ENCODE results near the gene MB. TPM values are rescaled to one million over a fixed set of nuclear protein-coding genes. Genes with fewer than 3 reads are reported as not detected.

Gene MB
- polyA plus RNA-seq, 1 donor from 2014 or later: 0.51 TPM

DNA sequence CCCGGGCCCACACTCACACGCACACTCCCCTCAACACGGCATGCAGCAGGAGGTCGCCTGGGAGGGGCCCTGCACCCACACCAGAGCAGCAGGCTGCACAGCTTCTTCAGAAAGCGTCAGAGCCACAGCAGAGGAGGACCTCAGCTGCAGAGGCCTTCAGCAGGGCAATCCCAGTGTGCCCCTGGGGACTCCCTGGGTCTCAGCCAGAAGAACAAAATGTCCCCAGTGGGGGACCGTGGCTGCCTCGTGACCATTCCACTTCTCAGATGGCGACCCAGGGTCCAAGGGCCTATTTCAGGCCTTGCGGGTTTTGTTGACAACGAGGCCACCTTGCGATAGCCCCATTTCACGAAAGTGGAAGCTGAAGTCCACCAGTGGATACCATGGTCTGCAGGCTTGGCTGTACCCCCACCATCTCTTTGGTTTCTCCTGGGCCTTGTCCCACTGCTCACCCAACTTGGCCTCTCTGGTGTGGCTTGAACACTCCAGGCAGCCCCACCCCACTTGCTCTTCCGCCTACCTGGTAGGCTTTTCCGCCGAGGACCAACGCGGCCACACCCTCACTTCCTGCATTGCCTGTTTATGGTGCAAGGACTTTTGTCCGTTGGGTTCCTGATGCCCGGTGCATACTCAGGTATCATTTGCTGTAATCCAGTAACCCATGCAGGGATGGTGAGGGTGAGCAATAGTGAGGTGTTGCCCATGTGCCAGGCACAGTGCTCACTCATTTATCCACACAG lies 38.1 kb downstream of the MB start:
- no peak overlapping the region for H2AFZ ChIP-seq (ENCODE audit: low read depth, low read length)
- H3K27ac ChIP-seq (ENCODE audit: low read length): no peak overlapping the region
- TF ChIP-seq EZH2 (IDR thresholded peaks at IDR 0.05; ENCODE audit: borderline replicate concordance, insufficient read depth, low read length, poor library complexity, severe bottlenecking) (no peak), MXI1 (conservative IDR thresholded peaks at IDR 0.05; ENCODE audit: poor library complexity, severe bottlenecking) (no peak)
- no peaks in the 10 kb centered on the region for H3K27me3 ChIP-seq (ENCODE audit: insufficient read depth, low read depth, low read length)
- no peaks in the 10 kb centered on the region for H3K36me3 ChIP-seq (ENCODE audit: insufficient read depth, low read length)
- H3K4me3 ChIP-seq (ENCODE audit: low read length): no peak overlapping the region
- H3F3A ChIP-seq (ENCODE audit: insufficient read depth, low read length, poor library complexity, severe bottlenecking): no peaks in the 10 kb centered on the region
- no peaks in the 10 kb centered on the region for H4K20me1 ChIP-seq (ENCODE audit: insufficient read depth)
- H3K9me3 ChIP-seq (ENCODE audit: low read length): no peaks in the 10 kb centered on the region
- no peak overlapping the region for H3K9ac ChIP-seq (ENCODE audit: low read length)
- H3K79me2 ChIP-seq (replicated peaks; ENCODE audit: insufficient read depth, low read length): no peaks in the 10 kb centered on the region
- no peaks in the 10 kb centered on the region for H3K9me2 ChIP-seq (ENCODE audit: insufficient read depth, low read length)
- no peak overlapping the region for H3K4me2 ChIP-seq (ENCODE audit: low read length)

- Histone ChIP-seq H3F3A (ENCODE audit: insufficient read depth, low read length, poor library complexity, severe bottlenecking) (no peaks in the 10 kb centered on the region), H3K36me3 (ENCODE audit: insufficient read depth, low read length) (no peaks in the 10 kb centered on the region), H3K27ac (ENCODE audit: low read length) (no peak overlapping the region), H3K79me2 (replicated peaks; ENCODE audit: insufficient read depth, low read length) (no peaks in the 10 kb centered on the region), H2AFZ (ENCODE audit: low read depth, low read length) (no peak overlapping the region), H3K4me3 (ENCODE audit: low read length) (no peak overlapping the region), H3K9me3 (ENCODE audit: low read length) (no peaks in the 10 kb centered on the region), H3K9ac (ENCODE audit: low read length) (no peak overlapping the region), H3K27me3 (ENCODE audit: insufficient read depth, low read depth, low read length) (no peaks in the 10 kb centered on the region), H4K20me1 (ENCODE audit: insufficient read depth) (no peaks in the 10 kb centered on the region), H3K4me2 (ENCODE audit: low read length) (no peak overlapping the region), H3K9me2 (ENCODE audit: insufficient read depth, low read length) (no peaks in the 10 kb centered on the region)
- no peak for TF ChIP-seq SMC3 (conservative IDR thresholded peaks at IDR 0.05; ENCODE audit: poor library complexity)
- no peak for TF ChIP-seq REST (IDR thresholded peaks at IDR 0.05; ENCODE audit: borderline replicate concordance)
- no peak for TF ChIP-seq EP300 (conservative IDR thresholded peaks at IDR 0.05; ENCODE audit: poor library complexity, severe bottlenecking)
- no peak for TF ChIP-seq POLR2AphosphoS5 (IDR thresholded peaks at IDR 0.05)
- TF ChIP-seq EZH2 (IDR thresholded peaks at IDR 0.05; ENCODE audit: borderline replicate concordance, insufficient read depth, low read length, poor library complexity, severe bottlenecking): no peak
- TF ChIP-seq RAD21 (conservative IDR thresholded peaks at IDR 0.05): no peak
- no peak for TF ChIP-seq CTCF (IDR thresholded peaks at IDR 0.05; ENCODE audit: poor library complexity, severe bottlenecking)
- no peak for TF ChIP-seq TAF1 (IDR thresholded peaks at IDR 0.05; ENCODE audit: low read depth)
- no peak for TF ChIP-seq MXI1 (conservative IDR thresholded peaks at IDR 0.05; ENCODE audit: poor library complexity, severe bottlenecking)
These were observed 39.1 kb downstream of the MB start for GRCh38 chr22:35577799-35578659.

Measured in neural cell (in vitro differentiated cells).